ENCODE results near the gene ZNF827. TPM values are rescaled to one million over a fixed set of nuclear protein-coding genes. Genes with fewer than 3 reads are reported as not detected.
A peak's percentile ranks its signal among the peaks of the same experiment; 100 is the strongest.

The ZNF827 gene
- total RNA-seq, 6 donors from 2014 or later = 8.1 to 68.1 (median 18.3) TPM

DNA sequence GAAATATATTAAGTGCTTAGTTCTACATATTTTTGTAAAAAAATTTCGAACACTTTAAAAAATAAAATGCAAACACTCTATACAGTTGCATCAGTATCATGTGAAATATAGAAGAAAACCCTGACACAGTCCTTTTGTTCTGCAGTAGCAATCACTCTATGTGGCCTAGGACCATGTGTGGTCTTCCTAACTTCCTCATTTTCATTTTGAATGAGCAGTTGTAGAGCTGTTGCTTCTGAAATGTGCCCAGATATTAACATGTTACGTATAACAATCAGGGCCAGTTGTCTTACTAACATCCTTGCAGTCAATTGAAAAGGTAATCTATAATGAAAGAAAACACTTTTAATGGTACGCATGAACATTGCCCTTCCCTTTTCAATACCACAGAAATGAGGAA is 107.9 kb downstream of the ZNF827 start:
- Histone ChIP-seq H3K36me3 (no peaks in the 10 kb centered on the region), H3K4me1 (no peaks in the 10 kb centered on the region), H3K27ac (no peak overlapping the region), H3K4me3 (no peak overlapping the region), H3K27me3 (no peaks in the 10 kb centered on the region), H3K9me3 (no peaks in the 10 kb centered on the region)
- 75 to 77% methylated on average over 3 of the region's 3 CpGs for WGBS, 2 donors
- DNase-seq = no peak
- peak in 1 of 2 donors; percentile 56 for ATAC-seq (ENCODE audit: low FRiP score in 2 of 2)
- TF ChIP-seq EP300 (IDR thresholded peaks at IDR 0.05) (no peak), POLR2AphosphoS5 (IDR thresholded peaks at IDR 0.05) (no peak), POLR2A (IDR thresholded peaks at IDR 0.05) (no peak)
- TF ChIP-seq, protein P1, sequence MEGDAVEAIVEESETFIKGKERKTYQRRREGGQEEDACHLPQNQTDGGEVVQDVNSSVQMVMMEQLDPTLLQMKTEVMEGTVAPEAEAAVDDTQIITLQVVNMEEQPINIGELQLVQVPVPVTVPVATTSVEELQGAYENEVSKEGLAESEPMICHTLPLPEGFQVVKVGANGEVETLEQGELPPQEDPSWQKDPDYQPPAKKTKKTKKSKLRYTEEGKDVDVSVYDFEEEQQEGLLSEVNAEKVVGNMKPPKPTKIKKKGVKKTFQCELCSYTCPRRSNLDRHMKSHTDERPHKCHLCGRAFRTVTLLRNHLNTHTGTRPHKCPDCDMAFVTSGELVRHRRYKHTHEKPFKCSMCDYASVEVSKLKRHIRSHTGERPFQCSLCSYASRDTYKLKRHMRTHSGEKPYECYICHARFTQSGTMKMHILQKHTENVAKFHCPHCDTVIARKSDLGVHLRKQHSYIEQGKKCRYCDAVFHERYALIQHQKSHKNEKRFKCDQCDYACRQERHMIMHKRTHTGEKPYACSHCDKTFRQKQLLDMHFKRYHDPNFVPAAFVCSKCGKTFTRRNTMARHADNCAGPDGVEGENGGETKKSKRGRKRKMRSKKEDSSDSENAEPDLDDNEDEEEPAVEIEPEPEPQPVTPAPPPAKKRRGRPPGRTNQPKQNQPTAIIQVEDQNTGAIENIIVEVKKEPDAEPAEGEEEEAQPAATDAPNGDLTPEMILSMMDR (IDR thresholded peaks at IDR 0.05) = no peak

DNA sequence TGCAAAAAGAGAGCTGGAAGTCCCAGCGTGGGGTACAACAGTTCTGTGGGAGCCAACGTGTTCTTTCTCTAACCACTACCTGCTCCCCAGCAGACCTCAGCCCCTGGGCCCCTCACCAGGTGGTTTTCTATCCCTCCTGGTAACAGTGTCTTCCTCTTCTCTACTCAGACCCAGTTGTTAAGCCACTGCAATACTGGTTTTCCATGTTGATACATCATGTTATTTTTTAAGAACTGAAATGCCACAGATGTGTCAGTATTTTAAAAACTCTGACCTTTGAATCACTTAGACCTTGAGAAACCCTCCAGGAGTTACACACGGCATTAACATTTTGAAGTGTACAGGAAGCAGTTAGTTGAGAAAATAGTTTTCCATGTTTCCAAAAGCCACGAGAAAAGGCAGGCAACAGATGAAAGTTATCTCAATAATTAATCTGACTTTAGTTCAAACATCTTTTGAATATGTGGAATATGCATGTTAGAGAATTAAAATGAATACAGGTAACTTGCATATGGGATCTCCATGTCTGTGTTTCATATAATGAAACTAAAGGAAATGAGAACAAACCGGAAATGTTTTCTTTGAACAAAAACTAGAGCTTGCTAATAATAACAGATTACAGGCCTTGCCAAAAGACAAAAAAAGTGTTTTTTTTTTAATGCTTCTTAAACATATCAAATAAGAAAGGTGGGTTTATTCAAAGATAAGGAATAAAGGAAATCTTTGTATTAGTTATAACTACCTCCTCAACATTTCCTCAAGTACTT is 108.8 kb downstream of the ZNF827 start:
- H3K4me3 ChIP-seq = no peak overlapping the region
- ATAC-seq (ENCODE audit: low FRiP score in 2 of 2) = no peak
- 61% methylated on average over 5 of the region's 5 CpGs for WGBS, 2 donors

DNA sequence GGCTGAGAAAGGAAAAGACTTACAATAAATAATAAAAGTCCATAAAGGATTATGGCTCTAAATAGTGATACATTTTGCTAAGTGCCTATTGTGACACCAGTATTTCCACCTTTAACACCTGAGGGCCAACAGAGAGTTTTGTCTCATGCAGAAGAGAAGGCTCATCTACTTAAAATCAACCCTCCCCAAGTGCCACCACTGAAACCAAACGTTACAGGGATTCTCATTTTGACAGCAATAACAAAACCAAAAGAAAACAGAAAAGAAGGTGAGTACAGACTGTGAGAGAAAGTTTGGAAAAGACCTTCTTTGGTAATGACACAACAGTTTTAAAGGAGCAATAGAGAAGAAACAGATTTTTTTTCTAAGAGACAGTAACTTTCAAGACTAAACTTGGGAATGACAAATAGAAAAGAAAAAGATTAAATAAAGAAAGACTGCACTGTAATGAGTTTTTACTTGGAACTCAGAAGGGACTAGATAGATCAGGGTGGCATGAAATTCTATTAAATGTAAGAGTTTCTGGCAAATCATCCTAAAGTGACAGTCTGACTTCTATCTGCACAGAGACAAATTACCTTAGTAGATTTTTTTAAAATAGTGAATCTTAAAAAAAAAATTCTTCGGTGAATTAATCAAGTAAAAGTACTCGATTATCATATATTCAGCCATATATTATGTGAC is 109.7 kb downstream of the ZNF827 start:
- H3K27ac ChIP-seq = no peak overlapping the region
- H3K4me1 ChIP-seq = no peaks in the 10 kb centered on the region
- H3K9me3 ChIP-seq = no peaks in the 10 kb centered on the region
- no peaks in the 10 kb centered on the region for H3K36me3 ChIP-seq
- H3K4me3 ChIP-seq = no peak overlapping the region
- no peak for ATAC-seq (ENCODE audit: low FRiP score in 2 of 2)
- H3K27me3 ChIP-seq = no peaks in the 10 kb centered on the region
- DNase-seq = no peak
- WGBS, 2 donors = 81 to 82% methylated on average over 3 of the region's 3 CpGs
- TF ChIP-seq POLR2AphosphoS5 (IDR thresholded peaks at IDR 0.05) (no peak), POLR2A (IDR thresholded peaks at IDR 0.05) (no peak), EP300 (IDR thresholded peaks at IDR 0.05) (no peak)
- TF ChIP-seq, protein P1 (IDR thresholded peaks at IDR 0.05) = no peak

More for the DNA sequence above, 108.8 kb downstream of the ZNF827 start:
- Histone ChIP-seq H3K4me1 (no peaks in the 10 kb centered on the region), H3K27me3 (no peaks in the 10 kb centered on the region), H3K27ac (no peak overlapping the region), H3K36me3 (no peaks in the 10 kb centered on the region), H3K9me3 (no peaks in the 10 kb centered on the region)
- DNase-seq = no peak
- TF ChIP-seq POLR2AphosphoS5 (IDR thresholded peaks at IDR 0.05) = no peak
- TF ChIP-seq POLR2A (IDR thresholded peaks at IDR 0.05) = no peak
- TF ChIP-seq, protein P1 (IDR thresholded peaks at IDR 0.05) = no peak
- no peak for TF ChIP-seq EP300 (IDR thresholded peaks at IDR 0.05)

DNA sequence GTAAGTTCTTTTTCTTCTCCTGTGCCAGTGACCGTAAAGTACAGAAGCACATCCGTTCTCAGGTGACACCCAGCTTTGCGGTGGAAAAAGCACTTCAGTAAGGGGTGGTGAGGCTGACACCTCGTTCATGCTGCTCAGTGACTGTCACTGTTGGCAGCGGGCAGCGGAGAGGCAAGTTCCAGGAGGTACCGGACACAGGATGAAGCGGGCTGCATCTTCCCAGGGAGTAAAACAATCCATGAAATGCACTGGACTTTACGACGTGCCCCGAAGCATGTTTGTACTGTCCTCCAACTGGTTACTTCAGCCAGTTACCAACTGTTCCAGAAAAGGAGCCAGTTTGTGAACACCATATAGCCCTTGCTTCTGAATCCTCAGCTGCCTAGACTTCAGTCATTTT is 110.7 kb downstream of the ZNF827 start:
- ATAC-seq (ENCODE audit: low FRiP score in 2 of 2) = no peak
- Histone ChIP-seq H3K4me1 (no peaks in the 10 kb centered on the region), H3K4me3 (no peak overlapping the region), H3K9me3 (no peaks in the 10 kb centered on the region), H3K27ac (no peak overlapping the region), H3K27me3 (no peaks in the 10 kb centered on the region), H3K36me3 (no peaks in the 10 kb centered on the region)
- no peak for DNase-seq
- no peak for TF ChIP-seq POLR2AphosphoS5 (IDR thresholded peaks at IDR 0.05)
- TF ChIP-seq POLR2A (IDR thresholded peaks at IDR 0.05) = no peak
- no peak for TF ChIP-seq EP300 (IDR thresholded peaks at IDR 0.05)
- TF ChIP-seq, protein P1 (IDR thresholded peaks at IDR 0.05) = no peak
- 92 to 95% methylated on average over 11 of the region's 11 CpGs for WGBS, 2 donors
